NCI-H128 (cell line): ENCODE results near the gene PNMA8B.

ENCODE experiments used
- DNase-seq: peaks from one replicate; lab custom pipeline; 2025; ENCODE audit not compliant: unreplicated experiment; lab: John Stamatoyannopoulos, UW

PNMA8B gene

DNA sequence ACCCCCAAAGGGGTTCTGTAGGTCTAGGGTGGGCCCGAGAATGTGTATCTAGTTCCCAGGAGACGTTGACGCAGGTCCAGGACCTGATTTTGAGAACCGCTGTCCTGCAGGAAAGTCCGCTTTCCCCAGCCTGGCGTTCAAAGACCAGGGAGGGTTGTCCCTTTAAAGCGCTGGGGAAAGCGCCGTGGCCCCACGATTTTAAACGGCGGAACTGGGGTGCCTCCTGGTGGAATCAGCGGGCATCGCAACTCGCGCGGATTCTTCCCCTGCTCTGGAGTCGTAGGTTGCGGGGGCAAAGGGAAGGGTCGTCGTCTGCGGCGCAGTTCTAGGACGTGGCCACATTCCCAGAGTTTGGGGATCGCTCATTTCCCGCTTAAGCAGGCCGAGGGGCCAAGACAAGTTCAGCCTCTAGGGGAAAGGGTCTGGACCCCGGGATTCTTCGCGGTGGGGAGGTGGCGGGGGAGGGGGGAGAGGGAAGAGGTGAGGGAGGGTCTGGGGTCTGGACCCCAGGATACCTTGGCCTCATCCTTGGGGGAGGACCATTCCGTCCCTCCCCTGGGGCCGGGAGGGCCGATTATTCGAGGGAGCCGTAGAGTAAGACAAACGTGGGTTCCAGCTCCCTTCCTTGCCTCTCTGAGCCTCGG is 7.7 kb downstream of the PNMA8B start:
- peak; percentile 54 for DNase-seq

- DNase-seq = no peak
These were observed 8.4 kb downstream of the PNMA8B start for GRCh38 chr19:46487178-46487801.

GRCh38 chr19:46486358-46486757 is 9.3 kb downstream of the PNMA8B start:
- DNase-seq = no peak

DNA sequence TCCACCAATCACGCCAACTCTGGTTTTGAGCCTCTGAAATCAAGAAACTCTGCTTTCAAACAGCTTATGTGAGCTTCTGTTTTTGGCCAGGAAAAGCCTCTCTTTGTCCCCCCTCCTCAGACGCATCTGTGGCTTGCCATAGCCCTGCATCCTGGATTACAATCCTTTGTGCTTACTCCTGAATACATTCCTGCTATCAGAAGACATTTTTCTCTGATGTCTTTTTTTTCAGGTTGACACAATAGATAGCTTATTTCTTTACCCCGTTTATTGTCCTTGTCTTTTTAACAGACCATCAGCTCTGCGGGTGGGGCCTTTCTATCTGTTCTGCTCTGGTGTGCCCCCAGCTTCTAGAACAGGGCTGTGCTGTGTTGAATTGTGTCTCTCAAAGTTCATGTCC is 11.0 kb downstream of the PNMA8B start:
- no peak for DNase-seq

DNA sequence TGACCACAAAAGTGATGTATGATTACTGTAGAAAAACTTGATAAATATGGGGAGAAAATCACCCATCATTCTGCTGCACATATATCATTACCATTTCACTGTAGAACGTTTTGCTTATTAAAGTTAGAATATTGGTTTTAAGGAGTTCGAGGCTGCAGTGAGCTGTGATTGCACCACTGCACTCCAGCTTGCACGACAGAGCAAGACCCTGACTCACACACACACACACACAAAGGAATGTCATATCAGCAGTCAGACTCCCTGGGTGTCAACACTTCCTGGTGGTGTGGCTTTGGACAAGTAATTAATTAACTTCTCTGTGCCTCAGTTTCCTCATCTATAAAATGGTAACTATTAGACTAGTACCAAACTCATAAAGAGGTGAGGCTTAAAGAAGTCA is 13.0 kb downstream of the PNMA8B start:
- no peak for DNase-seq

DNA sequence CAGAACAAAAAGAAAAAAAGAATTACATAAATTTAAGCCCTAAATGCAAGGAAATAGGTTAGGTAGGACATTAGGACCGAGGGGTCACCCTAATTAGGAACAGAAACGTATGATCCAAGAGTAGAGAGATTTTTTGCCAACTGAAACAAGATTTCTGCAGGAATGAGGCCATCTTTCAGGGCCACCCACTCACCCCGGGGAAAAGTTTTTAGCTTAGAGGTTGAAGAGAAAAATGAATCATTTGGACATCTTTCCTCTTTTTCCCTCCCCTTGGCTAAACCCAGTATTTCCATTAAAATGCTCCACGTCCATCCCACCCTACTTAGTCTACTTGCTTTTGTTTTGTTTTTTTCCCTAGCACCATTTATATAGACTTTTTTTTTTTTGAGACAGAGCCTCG is 13.7 kb downstream of the PNMA8B start:
- DNase-seq = no peak

DNA sequence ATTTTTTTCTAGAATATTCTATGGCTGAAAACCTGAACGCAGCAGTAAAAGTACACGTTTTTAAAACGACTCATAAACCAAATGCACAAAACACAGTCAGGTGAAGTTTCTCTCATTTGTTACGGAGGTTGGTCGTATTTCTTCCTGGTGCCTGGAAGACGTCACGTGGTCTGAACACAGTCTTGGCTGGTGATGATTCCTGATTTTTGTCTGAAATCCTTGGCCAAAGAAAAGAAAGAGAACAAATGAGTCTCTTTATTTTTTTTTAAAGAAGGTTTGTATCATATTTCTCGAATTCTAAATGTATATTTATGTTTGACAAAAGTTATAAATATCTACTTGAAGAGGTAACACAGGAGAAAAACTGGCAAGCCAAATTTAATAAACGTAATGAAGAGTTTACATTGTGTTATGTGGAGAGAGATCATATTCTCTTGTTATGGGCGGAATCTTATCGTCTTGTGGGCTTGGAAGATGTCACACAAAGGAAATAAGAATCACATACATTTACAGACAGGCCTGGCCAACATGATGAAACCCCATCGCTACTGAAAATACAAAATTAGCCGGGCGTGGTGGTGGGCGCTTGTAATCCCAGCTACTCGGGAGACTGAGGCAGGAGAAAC is 14.3 kb downstream of the PNMA8B start:
- no peak for DNase-seq

- no peak for DNase-seq
These were observed 15.3 kb downstream of the PNMA8B start for GRCh38 chr19:46480415-46480814.

- no peak for DNase-seq
These were observed 17.2 kb downstream of the PNMA8B start for GRCh38 chr19:46478356-46478986.

DNA sequence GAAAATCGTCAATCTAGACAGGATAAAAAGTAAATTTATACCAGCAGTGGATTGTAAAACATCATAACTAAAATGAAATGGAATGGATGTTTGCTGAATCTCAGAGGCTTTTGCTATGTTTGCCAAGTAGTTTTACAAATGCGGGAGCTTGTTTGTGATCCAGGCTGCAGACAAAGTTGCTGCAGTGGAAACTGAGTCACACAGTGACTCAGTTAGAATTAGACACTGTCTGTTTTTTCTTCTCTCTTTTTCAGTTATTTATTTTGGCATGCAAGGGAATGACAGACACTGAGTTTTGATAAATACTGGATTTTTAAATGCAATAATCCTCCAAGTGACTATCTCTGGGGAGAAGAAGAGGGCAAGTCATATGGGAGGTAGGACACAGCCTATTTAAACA is 19.7 kb downstream of the PNMA8B start:
- no peak for DNase-seq

GRCh38 chr19:46474211-46474610 is 21.5 kb downstream of the PNMA8B start:
- DNase-seq = no peak

- DNase-seq = no peak
These were observed 23.1 kb downstream of the PNMA8B start for GRCh38 chr19:46472592-46472991.

DNA sequence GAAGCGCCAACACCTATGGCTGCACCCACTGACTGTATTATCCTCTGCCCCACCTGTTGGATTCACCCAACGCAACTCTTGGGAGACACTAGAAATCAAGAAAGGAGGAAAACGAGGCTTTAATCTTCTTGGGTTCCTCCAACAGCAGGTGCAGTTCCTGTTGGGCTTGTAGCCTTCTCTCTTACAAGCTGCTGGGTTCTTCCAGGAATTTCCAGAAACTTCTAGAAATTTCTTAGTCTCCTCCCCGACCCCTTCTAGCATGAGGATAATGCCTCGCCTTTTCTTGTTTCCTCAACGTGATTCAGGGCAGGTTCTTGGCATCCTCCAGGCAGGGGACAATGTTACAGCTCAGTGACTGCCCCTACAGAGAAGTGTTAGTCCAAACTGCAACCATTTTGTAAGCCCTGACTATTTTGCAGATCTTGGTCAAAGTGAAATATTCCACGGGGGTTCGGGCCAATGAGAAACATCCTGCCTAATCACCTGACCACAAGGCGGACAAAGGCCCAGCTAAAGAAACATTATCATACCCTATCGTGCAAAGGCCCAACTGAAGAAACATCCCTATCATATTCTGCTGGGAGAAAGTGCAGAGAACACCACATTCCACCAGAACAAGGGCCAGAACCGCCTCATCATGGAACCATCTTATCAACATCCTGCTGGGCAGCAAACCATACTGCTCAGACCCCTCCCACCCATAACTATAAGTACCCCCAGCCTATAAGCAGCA is 23.7 kb downstream of the PNMA8B start:
- DNase-seq = no peak

DNA sequence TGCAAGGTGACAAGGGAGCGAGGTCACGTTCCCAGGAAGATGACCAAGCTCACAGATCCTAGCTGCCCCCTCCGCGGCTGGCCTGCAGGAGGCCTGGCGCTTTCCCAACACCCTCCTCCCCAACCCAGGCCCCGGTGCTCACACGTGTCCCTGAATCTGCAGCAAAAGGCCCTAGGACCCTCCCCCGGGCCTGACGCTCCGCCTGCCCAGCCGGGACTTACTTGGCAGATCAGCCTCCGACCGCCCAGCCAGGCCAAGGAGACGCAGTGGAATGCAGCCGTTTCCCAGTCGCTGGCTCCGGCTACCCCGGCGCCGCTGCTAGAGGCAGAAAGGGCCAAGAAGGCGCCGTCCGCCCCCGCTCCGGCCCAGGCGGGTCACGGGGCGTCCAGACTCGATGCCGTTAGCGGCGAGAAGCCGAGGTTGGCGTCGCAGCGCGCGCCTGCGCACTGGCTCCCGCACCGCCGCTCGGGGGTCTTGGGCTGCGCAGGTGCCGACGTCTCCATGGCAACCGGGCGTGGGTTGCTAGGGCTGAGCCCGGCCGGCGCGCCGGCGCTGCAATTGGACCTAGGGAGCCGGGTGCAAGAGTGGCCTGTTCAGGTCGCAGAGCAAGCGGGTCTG is 24.4 kb downstream of the PNMA8B start, which contains the start of gene PNMA8A:
Gene PNMA8A (minus strand): TSS at position 448 of the 618 bp plus-strand sequence. CDS start 528 bp downstream, outside the sequence.
- peak; percentile 89 for DNase-seq

GRCh38 chr19:46470376-46470775 is 25.3 kb downstream of the PNMA8B start:
- no peak for DNase-seq

GRCh38 chr19:46469541-46470185 is 26.0 kb downstream of the PNMA8B start:
- DNase-seq = no peak

DNA sequence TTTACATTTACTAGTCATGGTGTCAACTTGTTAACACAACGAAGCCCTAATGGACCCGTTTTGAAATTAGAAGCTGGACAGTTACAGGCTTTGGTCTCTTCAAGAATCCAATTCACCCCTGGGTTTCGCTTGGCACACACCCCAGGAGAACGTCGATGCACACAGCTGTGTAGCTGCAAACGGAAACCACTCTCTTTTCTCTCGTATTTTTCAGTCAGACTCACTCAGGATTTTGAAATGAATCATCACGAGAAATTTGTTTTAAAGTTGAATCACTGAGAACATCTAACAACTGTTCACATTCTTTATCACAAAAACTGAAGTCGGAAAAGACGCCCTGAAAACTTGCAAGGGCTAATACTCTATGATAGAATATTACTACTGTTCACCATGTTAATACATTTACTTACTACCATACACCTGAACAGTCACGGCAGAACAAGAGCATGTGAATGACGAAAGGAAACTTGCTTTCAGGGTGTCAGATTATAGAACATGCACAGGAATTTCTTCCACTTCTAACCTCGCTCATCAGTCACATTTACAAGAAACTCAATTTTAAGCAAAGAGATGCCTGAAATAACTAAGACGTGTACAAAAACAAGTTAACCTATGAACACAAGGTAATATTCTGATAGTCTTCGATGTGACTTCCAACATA is 29.0 kb downstream of the PNMA8B start:
- no peak for DNase-seq

DNA sequence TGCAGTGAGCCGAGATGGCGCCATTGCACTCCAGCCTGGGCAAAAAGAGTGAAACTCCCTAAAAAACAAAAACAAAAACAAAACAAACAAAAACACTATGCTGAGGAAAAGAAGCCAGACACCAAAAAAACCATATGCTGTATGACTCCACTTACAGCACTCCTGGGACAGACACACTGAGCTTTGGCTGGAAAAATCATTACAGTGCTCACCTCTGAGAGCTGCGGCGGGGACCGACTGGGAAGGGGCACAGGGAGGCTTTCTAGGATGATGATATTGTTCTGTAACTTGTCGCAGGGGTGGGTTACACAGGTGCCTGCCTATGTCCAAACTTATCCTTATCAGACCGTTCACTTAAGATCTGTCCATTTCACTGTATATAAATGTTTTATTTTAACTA is 32.2 kb downstream of the PNMA8B start:
- no peak for DNase-seq

DNA sequence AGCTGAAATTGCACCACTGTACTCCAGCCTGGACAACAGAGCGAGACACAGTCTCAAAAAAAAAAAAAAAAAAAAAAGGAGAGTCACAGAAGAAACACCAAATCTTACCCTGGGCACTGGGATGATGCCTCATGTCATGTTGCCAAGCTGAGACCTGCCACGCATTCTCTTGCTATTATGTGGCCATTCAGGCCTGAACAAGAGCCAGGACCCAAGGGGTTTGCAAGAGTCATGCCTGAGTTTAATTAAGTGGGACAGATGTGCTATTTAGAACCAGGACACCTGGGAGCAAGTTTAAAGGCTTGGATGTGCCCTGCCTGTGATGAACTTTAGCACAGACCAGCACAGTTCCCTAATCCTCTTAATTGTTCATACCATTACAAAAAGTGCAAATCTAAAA is 34.1 kb downstream of the PNMA8B start:
- DNase-seq = no peak

GRCh38 chr19:46460981-46461380 is 34.7 kb downstream of the PNMA8B start:
- DNase-seq = no peak
